GM19351 (cell line): ENCODE results near the gene CD244.
"Not testable (repeated sequence)": the region's sequence is repeated elsewhere in the genome, so short reads cannot be mapped to it uniquely, and the experiment has no call there.

Experiments used
- ATAC-seq: cut with Tn5 transposase; IDR thresholded peaks from one replicate; pipeline ENCODE4 v1.9.1; 2021; ENCODE audit warnings: mild to moderate bottlenecking, moderate library complexity; ENCODE audit not compliant: unreplicated experiment

CD244 gene

GRCh38 chr1:160782988-160783765 is 79.5 kb downstream of the CD244 start:
- ATAC-seq = not testable (repeated sequence)

DNA sequence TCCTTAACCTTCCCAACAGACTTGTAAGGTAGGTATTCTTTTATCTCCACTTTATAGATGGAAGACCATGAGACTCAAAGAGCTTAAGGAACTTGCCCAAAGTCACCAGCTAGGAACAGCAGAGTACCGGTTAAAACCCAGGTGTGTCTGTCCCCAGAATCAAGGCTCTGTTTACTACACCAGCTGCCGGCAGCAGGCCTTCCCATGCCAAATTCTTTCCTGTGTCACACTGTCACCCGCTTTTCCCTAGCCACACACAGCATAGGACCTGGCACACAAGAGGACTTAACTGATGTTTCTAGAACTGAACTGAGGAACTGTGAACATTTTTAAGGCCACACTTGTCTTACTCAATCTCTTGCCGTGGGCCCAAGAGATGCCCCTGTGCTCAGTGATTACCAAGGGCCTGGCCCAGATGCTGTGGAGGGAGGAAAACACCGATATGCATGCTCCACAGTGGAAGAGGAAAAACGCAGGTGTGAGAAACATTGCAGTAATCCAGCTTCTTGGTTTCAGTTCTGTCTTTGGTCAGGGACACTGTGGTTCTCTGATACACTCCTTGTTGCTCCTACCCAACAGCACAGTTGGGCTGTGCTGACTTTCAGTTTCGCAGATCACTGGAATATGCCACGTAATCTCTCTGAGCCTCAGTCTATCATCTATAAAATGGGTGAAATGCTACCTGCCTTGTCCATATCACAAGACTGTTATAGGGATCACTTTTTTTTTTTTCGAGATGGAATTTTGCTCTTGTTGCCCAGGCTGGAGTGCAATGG is 80.6 kb downstream of the CD244 start:
- peak; percentile 89 for ATAC-seq

GRCh38 chr1:160781186-160781766 is 81.4 kb downstream of the CD244 start:
- ATAC-seq = no peak

DNA sequence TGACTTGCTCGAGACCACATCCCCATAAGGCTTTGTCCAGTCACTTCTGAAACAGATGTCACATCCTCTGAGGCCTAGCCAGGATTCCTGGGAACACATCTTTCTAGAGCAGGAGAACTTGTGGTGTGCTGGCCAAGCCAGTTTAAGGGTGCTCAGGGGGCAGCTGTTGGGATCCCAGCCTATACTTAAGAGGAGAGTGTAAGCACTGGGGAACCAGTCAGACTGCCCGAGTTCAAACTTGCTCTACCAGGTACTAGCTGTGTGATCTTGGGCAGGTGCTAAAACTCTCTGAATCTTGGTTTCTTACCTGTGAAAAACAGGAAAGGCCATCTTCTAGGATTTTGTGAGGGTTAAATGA is 82.3 kb downstream of the CD244 start:
- no peak for ATAC-seq
